ENCODE measurements around the gene OVOL2. TPM values are rescaled to one million over a fixed set of nuclear protein-coding genes. Genes with fewer than 3 reads are reported as not detected.
A peak's percentile ranks its signal among the peaks of the same experiment; 100 is the strongest.
"Not testable (repeated sequence)": the region's sequence is repeated elsewhere in the genome, so short reads cannot be mapped to it uniquely, and the experiment has no call there.

OVOL2 gene
- total and polyA plus RNA-seq, 5 donors, result not detected

GRCh38 chr20:18088298-18088697 lies 30.6 kb upstream of the OVOL2 start:
- H3K27ac ChIP-seq (ENCODE audit: low read length); H3K27me3 ChIP-seq (ENCODE audit: control insufficient read depth, insufficient read depth); H3K9me3 ChIP-seq (ENCODE audit: control insufficient read depth, low read length); H3K4me1 ChIP-seq (ENCODE audit: control insufficient read depth, insufficient read depth, low read length); ATAC-seq; DNase-seq; intact Hi-C loops (cut with DNase I); H3K4me3 ChIP-seq (ENCODE audit: low read length): not testable (repeated sequence)
- WGBS, result 83% methylated on average over 3 of the region's 3 CpGs

DNA sequence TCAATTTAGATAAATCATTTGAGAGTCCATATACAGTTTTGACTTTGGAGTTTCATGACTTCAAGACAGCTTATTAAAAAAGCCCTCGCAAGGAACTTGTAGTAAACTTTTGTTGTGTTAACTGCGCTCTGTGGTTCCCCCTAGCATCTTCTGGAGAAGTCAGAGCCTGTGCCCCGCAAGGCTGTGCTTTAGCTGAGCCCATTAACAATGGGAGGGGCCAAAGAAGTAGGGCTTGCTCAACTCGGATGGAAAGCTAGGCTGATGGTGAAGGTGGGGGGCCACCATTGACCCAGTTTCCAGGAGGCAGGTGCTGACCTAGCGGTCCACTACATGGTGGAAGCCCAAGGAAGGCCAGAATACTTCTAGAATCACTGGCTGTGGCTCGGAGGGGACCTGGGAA lies 29.3 kb upstream of the OVOL2 start:
- DNase-seq (no peak), ATAC-seq (no peak)
- Histone ChIP-seq H3K27me3 (ENCODE audit: control insufficient read depth, insufficient read depth) (no peaks in the 10 kb centered on the region), H3K9me3 (ENCODE audit: control insufficient read depth, low read length) (no peaks in the 10 kb centered on the region), H3K4me3 (ENCODE audit: low read length) (no peak overlapping the region), H3K4me1 (ENCODE audit: control insufficient read depth, insufficient read depth, low read length) (no peaks in the 10 kb centered on the region), H3K27ac (ENCODE audit: low read length) (no peak overlapping the region)
- WGBS, result 49% methylated on average over 6 of the region's 6 CpGs
- intact Hi-C loops (cut with DNase I), result no loop called here

GRCh38 chr20:18080836-18081235 lies 23.1 kb upstream of the OVOL2 start:
- DNase-seq; H3K9me3 ChIP-seq (ENCODE audit: control insufficient read depth, low read length); H3K27me3 ChIP-seq (ENCODE audit: control insufficient read depth, insufficient read depth); intact Hi-C loops (cut with DNase I); H3K4me3 ChIP-seq (ENCODE audit: low read length); H3K4me1 ChIP-seq (ENCODE audit: control insufficient read depth, insufficient read depth, low read length); H3K27ac ChIP-seq (ENCODE audit: low read length); ATAC-seq: not testable (repeated sequence)
- 89% methylated on average over 9 of the region's 9 CpGs for WGBS

DNA sequence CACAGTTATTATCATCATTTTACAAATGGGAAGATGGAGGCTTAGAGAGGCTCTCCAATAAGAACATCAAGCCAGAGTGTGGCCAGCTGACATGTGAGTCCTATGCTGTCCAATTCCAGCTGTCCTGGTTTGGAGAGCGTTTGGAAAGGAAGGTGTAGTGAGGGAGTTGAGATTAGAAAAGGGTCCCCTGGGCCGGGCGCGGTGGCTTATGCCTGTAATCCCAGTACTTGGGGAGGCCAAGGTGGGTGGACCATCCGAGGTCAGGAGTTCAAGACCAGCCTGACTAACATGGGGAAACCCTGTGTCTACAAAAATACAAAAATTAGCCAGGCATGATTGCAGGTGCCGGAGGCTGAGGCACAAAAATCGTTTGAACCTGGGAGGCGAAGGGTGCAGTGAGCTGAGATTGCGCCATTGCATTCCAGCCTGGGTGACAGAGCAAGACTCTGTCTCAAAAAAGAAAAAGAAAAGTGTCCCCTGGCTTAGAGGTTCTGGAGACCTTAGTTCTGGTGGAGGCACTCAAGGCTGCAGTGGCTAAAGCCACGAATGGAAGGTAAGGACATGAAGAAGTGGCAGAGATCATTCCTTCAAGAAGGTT lies 22.1 kb upstream of the OVOL2 start:
- WGBS, result 80% methylated on average over 10 of the region's 10 CpGs
- Histone ChIP-seq H3K27ac (ENCODE audit: low read length) (no peak overlapping the region), H3K9me3 (ENCODE audit: control insufficient read depth, low read length) (no peaks in the 10 kb centered on the region), H3K27me3 (ENCODE audit: control insufficient read depth, insufficient read depth) (no peaks in the 10 kb centered on the region), H3K4me1 (ENCODE audit: control insufficient read depth, insufficient read depth, low read length) (no peaks in the 10 kb centered on the region), H3K4me3 (ENCODE audit: low read length) (no peak overlapping the region)
- no peak for ATAC-seq
- intact Hi-C loops (cut with DNase I), result no loop called here
- no peak for DNase-seq

GRCh38 chr20:18077157-18077556 lies 19.4 kb upstream of the OVOL2 start:
- Histone ChIP-seq H3K4me1 (ENCODE audit: control insufficient read depth, insufficient read depth, low read length) (no peaks in the 10 kb centered on the region), H3K9me3 (ENCODE audit: control insufficient read depth, low read length) (no peaks in the 10 kb centered on the region), H3K4me3 (ENCODE audit: low read length) (no peak overlapping the region), H3K27me3 (ENCODE audit: control insufficient read depth, insufficient read depth) (no peaks in the 10 kb centered on the region), H3K27ac (ENCODE audit: low read length) (no peak overlapping the region)
- 69% methylated on average over 4 of the region's 4 CpGs for WGBS
- intact Hi-C loops (cut with DNase I), result no loop called here
- DNase-seq (no peak), ATAC-seq (no peak)

DNA sequence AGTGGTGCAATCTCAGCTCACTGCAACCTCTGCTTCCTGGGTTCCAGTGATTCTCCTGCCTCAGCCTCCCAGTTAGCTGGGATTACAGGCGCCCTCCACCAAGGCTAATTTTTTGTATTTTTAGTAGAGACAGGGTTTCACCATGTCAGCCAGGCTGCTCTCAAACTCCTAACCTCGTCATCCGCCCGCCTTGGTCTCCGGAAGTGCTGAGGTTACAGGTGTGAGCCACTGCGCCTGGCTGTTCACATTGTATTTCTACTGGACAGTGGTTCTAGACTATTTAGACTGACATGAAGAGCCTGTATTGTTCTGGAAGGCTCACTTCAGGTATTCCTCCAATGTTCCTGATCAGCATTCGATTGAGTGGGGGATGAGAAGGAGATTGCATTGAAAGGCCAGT lies 14.8 kb upstream of the OVOL2 start:
- no peak for DNase-seq
- H3K9me3 ChIP-seq (ENCODE audit: control insufficient read depth, low read length), result no peaks in the 10 kb centered on the region
- H3K27ac ChIP-seq (ENCODE audit: low read length), result no peak overlapping the region
- no peaks in the 10 kb centered on the region for H3K4me1 ChIP-seq (ENCODE audit: control insufficient read depth, insufficient read depth, low read length)
- no peak overlapping the region for H3K4me3 ChIP-seq (ENCODE audit: low read length)
- no peaks in the 10 kb centered on the region for H3K27me3 ChIP-seq (ENCODE audit: control insufficient read depth, insufficient read depth)
- ATAC-seq, result no peak
- 92% methylated on average over 7 of the region's 7 CpGs for WGBS
- intact Hi-C loops (cut with DNase I), result no loop called here

DNA sequence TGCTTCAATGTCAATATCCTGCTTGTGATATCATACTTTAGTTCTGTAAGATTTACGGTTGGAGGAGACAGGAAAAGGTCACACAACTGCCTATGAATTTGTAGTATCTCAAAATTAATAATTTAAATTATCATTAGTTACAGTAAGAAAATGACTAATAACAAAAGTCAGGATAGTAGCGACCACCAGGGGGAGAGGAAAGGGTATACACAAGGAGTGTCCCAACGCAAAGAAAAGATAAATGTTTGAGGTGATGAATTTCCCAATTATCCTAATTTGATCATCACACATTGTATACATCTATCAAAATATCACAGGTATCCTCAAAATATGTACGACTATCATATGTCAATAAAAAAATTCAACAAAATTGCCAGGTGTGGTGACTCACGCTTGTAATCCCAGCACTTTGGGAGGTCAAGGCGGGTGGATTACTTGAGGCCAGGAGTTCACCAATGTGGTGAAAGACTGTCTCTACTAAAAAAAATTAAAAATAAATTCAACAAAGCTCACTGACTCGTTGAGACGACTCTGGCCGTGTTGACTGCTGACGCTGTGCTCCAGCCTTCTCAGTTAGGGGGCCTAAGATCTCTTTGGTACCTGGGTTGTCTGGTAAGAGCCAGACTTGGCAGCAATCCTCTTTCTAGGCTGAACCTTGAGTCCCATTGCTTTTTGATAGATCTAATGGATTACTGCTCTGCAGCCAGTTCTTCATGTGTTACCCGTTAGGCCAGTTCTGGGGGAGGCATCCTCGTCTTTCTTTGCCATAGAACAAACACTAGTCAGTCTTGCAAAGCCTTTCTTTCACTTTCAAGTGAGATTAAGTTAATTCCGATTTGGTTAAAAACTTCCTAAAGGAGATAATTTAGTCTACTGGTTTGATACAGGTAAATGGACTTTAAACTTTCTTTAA lies 9.0 kb upstream of the OVOL2 start:
- intact Hi-C loops (cut with DNase I), result no loop called here
- Histone ChIP-seq H3K27me3 (ENCODE audit: control insufficient read depth, insufficient read depth) (no peaks in the 10 kb centered on the region), H3K4me1 (ENCODE audit: control insufficient read depth, insufficient read depth, low read length) (no peaks in the 10 kb centered on the region), H3K9me3 (ENCODE audit: control insufficient read depth, low read length) (no peaks in the 10 kb centered on the region), H3K27ac (ENCODE audit: low read length) (no peak overlapping the region), H3K4me3 (ENCODE audit: low read length) (no peak overlapping the region)
- DNase-seq (no peak), ATAC-seq (no peak)
- WGBS, result 71% methylated on average over 13 of the region's 13 CpGs

DNA sequence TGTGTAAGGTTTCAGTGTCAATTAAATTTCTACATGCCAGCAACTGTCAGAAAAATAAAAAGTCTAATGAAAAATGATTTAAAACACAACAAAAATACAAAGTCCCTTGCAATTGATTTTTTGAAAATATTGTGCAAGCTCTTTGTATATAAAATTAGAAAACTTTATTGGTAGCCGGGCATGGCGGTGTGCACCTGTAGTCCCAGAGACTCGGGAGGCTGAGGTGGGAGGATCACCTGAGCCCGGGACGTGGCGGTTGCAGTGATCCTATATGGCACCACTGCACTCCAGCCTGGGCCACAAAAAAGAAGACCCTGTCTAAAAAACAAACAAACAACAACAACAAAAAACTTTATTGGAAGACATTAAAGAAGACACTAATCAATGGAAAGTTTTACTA lies 6.0 kb upstream of the OVOL2 start:
- ATAC-seq (no peak), DNase-seq (no peak)
- no peaks in the 10 kb centered on the region for H3K4me1 ChIP-seq (ENCODE audit: control insufficient read depth, insufficient read depth, low read length)
- H3K27ac ChIP-seq (ENCODE audit: low read length), result no peak overlapping the region
- 95% methylated on average over 6 of the region's 6 CpGs for WGBS
- H3K4me3 ChIP-seq (ENCODE audit: low read length), result no peak overlapping the region
- intact Hi-C loops (cut with DNase I), result no loop called here
- H3K27me3 ChIP-seq (ENCODE audit: control insufficient read depth, insufficient read depth), result no peaks in the 10 kb centered on the region
- no peaks in the 10 kb centered on the region for H3K9me3 ChIP-seq (ENCODE audit: control insufficient read depth, low read length)

DNA sequence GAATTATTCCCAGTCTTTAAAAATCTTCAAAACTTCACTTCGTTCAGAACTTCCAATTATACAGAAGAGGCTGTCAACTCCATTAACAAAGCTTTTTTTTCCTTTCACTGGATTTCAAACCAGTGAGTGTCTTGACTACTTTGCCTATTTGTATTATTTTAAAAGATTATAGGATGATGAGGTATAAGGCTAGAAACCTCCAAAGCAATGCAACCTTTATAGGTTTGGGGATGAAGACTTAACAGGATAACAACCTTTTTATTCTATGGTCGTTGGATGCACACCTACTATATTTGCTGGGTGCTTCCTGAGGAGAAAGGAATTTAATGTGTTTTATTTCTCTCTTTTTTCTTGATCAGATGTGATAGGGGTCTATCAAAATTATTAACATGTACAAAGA lies 1.9 kb upstream of the OVOL2 start:
- WGBS, result 30% methylated on average over 2 of the region's 2 CpGs
- no peak for DNase-seq

GRCh38 chr20:18058661-18059467 lies 1.1 kb upstream of the OVOL2 start:
- intact Hi-C loops (cut with DNase I), result no loop called here
- H3K27ac ChIP-seq (ENCODE audit: low read length), result no peak overlapping the region
- DNase-seq (peak in 1 of 3 donors; percentile 55), ATAC-seq (peak in 1 of 2 donors; percentile 29)
- H3K4me3 ChIP-seq (ENCODE audit: low read length), result no peak overlapping the region
- no peaks in the 10 kb centered on the region for H3K9me3 ChIP-seq (ENCODE audit: control insufficient read depth, low read length)
- no peaks in the 10 kb centered on the region for H3K27me3 ChIP-seq (ENCODE audit: control insufficient read depth, insufficient read depth)
- H3K4me1 ChIP-seq (ENCODE audit: control insufficient read depth, insufficient read depth, low read length), result peaks cover 2% of the 10 kb centered on the region
- WGBS, result 1% methylated on average over 46 of the region's 46 CpGs

More for the DNA sequence above, 1.9 kb upstream of the OVOL2 start:
- no peak overlapping the region for H3K27ac ChIP-seq (ENCODE audit: low read length)
- intact Hi-C loops (cut with DNase I), result no loop called here
- no peaks in the 10 kb centered on the region for H3K9me3 ChIP-seq (ENCODE audit: control insufficient read depth, low read length)
- peaks cover 2% of the 10 kb centered on the region for H3K4me1 ChIP-seq (ENCODE audit: control insufficient read depth, insufficient read depth, low read length)
- no peak for ATAC-seq
- H3K27me3 ChIP-seq (ENCODE audit: control insufficient read depth, insufficient read depth), result no peaks in the 10 kb centered on the region
- no peak overlapping the region for H3K4me3 ChIP-seq (ENCODE audit: low read length)

DNA sequence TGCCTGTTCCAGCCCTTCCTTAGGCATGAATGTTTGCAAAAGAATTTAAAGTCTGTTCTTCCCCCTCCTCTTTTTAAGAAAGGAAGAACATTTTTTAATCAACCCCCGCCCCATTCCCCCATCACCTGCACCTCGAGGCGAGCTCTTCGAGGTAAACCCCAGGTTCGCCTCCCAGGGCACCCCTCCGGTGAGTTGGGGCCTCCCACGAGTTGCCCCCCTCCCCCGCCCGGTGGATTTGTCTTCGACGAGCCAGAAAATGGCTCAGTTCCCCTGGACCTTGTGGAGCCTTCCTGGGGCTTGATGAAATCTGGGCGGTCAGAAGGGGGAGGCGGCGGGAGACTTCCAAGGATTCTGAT lies 256 bp upstream of the OVOL2 start:
- H3K27me3 ChIP-seq (ENCODE audit: control insufficient read depth, insufficient read depth), result no peaks in the 10 kb centered on the region
- peaks cover 2% of the 10 kb centered on the region for H3K4me1 ChIP-seq (ENCODE audit: control insufficient read depth, insufficient read depth, low read length)
- H3K4me3 ChIP-seq (ENCODE audit: low read length), result no peak overlapping the region
- 4% methylated on average over 14 of the region's 14 CpGs for WGBS
- no peak for DNase-seq
- intact Hi-C loops (cut with DNase I), result no loop called here
- no peaks in the 10 kb centered on the region for H3K9me3 ChIP-seq (ENCODE audit: control insufficient read depth, low read length)
- ATAC-seq, result no peak
- H3K27ac ChIP-seq (ENCODE audit: low read length), result no peak overlapping the region

Data from right cardiac atrium (tissue), 5 donors.